Measurements from ENCODE around the gene CCN5.
"Not testable (repeated sequence)": the region's sequence is repeated elsewhere in the genome, so short reads cannot be mapped to it uniquely, and the experiment has no call there.

CCN5 gene

GRCh38 chr20:44695295-44695673 is 19.9 kb upstream of the CCN5 start:
- DNase-seq (ENCODE audit: low spot score): no peak

GRCh38 chr20:44695674-44696300 is 19.4 kb upstream of the CCN5 start:
- DNase-seq (ENCODE audit: low spot score): no peak

- DNase-seq (ENCODE audit: low spot score): peak; percentile 61
These were observed 18.9 kb upstream of the CCN5 start for GRCh38 chr20:44696315-44696714.

GRCh38 chr20:44697041-44697440 is 18.1 kb upstream of the CCN5 start:
- DNase-seq (ENCODE audit: low spot score): not testable (repeated sequence)

GRCh38 chr20:44698351-44698750 is 16.8 kb upstream of the CCN5 start:
- no peak for DNase-seq (ENCODE audit: low spot score)

GRCh38 chr20:44700306-44700705 is 14.9 kb upstream of the CCN5 start:
- DNase-seq (ENCODE audit: low spot score): no peak

- no peak for DNase-seq (ENCODE audit: low spot score)
These were observed 13.9 kb upstream of the CCN5 start for GRCh38 chr20:44701118-44701857.

- DNase-seq (ENCODE audit: low spot score): no peak
These were observed 13.3 kb upstream of the CCN5 start for GRCh38 chr20:44701858-44702256.

GRCh38 chr20:44702776-44703175 is 12.4 kb upstream of the CCN5 start:
- no peak for DNase-seq (ENCODE audit: low spot score)

GRCh38 chr20:44703183-44703925 is 11.8 kb upstream of the CCN5 start:
- DNase-seq (ENCODE audit: low spot score): no peak

- DNase-seq (ENCODE audit: low spot score): no peak
These were observed 11.1 kb upstream of the CCN5 start for GRCh38 chr20:44703956-44704488.

- DNase-seq (ENCODE audit: low spot score): peak; percentile 47
These were observed 10.6 kb upstream of the CCN5 start for GRCh38 chr20:44704551-44704971.

GRCh38 chr20:44705364-44706094 is 9.6 kb upstream of the CCN5 start:
- DNase-seq (ENCODE audit: low spot score): no peak

GRCh38 chr20:44706301-44707017 is 8.7 kb upstream of the CCN5 start:
- DNase-seq (ENCODE audit: low spot score): no peak

GRCh38 chr20:44707018-44707579 is 8.1 kb upstream of the CCN5 start:
- DNase-seq (ENCODE audit: low spot score): no peak

GRCh38 chr20:44709380-44709779 is 5.8 kb upstream of the CCN5 start:
- no peak for DNase-seq (ENCODE audit: low spot score)

GRCh38 chr20:44709797-44710196 is 5.4 kb upstream of the CCN5 start:
- DNase-seq (ENCODE audit: low spot score): no peak

GRCh38 chr20:44711237-44711636 is 3.9 kb upstream of the CCN5 start:
- DNase-seq (ENCODE audit: low spot score): no peak

GRCh38 chr20:44714102-44714700 is 968 bp upstream of the CCN5 start:
- no peak for DNase-seq (ENCODE audit: low spot score)

GRCh38 chr20:44715499-44716308 is 535 bp downstream of the CCN5 start:
- DNase-seq (ENCODE audit: low spot score): no peak
